DMS 273 (cell line): ENCODE data around the gene NUBP2.
A peak's percentile ranks its signal among the peaks of the same experiment; 100 is the strongest.

Experiments used
- DNase-seq: peaks from one replicate; lab custom pipeline; 2025; ENCODE audit not compliant: unreplicated experiment; lab: John Stamatoyannopoulos, UW

The NUBP2 gene

DNA sequence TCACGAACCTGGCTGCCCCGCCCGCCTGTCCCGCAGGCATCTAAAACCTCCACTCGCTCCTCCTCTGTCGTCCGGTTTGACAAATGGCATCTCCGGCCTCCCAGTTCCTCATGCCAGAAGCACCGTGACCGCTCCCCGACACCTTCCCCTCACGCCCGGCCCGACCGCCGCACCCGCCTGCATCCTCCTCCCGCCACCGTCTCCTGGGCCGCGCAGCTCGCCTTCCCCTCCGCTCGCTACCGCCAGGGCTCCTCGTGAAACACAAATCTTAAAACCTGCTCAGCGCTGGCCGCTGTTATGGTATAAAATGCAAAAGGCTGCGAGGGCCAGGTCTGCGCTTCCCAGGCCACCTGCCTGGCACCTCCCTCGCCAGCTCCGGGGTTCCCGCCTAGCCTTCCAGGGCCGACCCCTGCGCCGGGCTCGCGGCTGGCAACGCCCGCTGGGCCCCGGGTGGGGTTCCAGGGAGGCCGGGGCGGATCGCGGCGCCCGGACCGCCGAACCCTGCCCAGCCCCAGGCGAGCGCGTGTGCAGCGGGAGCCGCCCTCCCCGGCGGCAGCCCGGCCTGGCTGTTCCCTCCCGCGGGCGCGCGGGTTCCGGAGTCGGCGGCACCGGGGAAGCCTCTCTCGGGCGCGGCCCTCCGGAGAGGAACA is 877 bp upstream of the NUBP2 start:
- peak; percentile 79 for DNase-seq

- no peak for DNase-seq
Measured at GRCh38 chr16:1784977-1785845, 2.5 kb downstream of the NUBP2 start.

DNA sequence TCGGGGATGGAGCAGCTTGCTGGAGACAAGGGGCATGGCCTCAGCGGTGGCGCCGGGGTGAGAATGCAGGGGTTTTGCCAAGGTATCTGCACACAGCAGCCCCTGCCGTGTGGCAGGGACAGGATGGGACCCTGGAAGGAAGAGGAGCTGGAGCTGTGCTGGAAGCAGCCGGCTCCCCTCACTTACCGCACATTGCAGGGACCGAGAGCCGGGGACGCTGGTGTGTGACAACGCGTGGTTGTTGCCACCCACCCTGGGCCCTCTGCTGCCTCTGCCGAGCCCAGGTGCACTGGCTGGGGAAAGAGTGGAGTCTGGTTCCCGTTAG is 3.0 kb downstream of the NUBP2 start:
- no peak for DNase-seq

GRCh38 chr16:1786242-1787055 is 3.7 kb downstream of the NUBP2 start:
- DNase-seq: no peak

- DNase-seq: no peak
Measured at GRCh38 chr16:1787056-1787321, 4.2 kb downstream of the NUBP2 start.

GRCh38 chr16:1787322-1788094 is 4.7 kb downstream of the NUBP2 start:
- DNase-seq: no peak

DNA sequence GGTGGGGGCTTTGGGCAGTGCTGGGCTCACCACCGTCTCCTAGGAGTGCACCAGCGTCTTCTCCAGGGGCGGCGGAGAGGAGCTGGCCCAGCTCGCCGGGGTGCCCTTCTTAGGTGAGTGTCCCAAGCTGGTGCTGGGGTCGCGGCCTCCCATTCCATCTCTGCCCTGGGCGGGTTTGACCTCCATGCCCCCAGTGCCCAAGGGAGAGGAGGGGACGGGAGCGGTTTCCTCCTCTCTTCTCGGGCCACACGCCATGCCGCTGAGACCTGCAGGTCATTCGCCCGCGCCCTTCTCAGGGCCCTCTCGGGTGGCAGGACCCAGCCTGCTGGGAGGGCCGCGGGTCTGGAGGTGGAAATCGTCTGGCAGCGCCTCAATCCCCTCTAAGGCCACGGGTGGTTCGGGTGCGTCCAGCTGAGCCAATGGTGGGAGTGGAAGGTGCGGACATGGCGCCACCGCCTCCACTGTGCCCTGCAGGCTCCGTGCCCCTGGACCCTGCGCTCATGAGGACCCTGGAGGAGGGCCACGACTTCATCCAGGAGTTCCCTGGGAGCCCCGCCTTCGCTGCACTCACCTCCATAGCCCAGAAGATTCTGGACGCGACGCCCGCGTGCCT is 5.4 kb downstream of the NUBP2 start:
- DNase-seq: no peak

DNA sequence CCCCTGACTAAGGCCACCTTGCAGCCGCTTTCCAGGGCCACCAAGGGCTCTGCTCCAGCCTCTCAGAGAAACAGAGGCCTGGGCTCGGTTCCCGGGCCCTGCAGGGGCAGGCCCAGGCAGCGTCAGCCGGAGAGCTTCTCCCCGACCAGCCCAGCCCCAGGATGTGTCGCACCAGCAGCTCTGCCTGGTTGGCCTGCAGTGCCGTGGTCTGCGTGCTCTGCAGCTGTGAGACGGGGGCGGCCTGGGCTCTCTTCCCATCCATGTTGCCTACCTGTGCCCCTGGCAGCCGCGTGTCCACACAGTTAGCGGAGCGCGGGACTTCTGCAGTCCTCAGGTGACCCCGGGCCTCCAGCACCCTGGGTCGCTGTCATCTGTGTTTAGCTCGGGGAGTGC is 5.9 kb downstream of the NUBP2 start:
- no peak for DNase-seq

GRCh38 chr16:1789643-1790045 is 6.9 kb downstream of the NUBP2 start:
- no peak for DNase-seq

DNA sequence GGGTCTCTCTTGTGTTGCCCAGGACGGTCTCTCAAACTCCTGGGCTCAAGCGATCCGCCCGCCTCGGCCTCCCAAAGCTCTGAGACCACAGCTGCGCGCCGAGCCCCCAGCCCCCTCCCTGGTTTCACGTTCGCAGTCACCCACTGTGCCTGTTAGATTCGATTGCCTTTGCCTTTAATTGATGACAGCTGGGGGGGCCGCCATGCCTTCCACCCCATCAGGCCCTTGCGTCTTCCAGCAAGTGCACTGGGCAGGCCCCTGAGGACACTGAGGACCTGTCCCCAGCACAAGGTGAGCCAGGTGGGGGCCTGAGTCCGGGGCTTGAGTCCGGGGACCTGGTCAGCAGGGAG is 7.5 kb downstream of the NUBP2 start:
- no peak for DNase-seq

GRCh38 chr16:1790611-1791255 is 8.0 kb downstream of the NUBP2 start:
- no peak for DNase-seq

DNA sequence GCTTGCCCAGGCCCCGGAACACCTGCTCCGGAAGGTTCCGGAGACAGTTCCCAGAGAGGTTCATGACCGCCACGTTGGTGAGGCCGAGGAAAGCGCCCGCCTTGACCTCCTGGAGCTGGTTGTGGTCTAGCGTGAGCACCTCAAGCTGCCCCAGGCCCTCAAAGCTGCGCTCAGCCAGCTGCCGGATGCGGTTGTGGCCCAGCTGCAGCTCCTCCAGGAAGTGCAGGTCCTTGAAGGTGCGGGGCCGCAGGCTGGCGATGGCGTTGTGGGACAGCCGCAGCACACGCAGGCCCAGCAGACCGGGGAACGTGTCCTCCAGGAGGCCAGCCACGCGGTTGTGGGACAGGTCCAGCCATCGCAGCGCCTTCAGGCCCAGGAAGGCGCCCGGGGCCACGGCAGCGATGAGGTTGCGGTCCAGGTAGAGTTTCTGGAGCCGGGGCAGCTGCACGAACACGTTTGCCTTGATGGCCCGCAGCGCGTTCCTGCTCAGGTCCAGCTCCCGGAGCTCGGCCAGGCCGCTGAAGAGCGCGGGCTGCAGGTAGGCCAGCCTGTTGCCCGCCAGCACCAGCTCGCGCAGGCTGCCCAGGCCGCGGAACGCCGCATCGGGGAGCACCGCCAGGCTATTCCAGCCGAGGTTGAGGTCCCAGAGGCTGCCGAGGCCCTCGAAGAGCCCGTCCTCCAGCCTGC is 8.6 kb downstream of the NUBP2 start:
- no peak for DNase-seq

DNA sequence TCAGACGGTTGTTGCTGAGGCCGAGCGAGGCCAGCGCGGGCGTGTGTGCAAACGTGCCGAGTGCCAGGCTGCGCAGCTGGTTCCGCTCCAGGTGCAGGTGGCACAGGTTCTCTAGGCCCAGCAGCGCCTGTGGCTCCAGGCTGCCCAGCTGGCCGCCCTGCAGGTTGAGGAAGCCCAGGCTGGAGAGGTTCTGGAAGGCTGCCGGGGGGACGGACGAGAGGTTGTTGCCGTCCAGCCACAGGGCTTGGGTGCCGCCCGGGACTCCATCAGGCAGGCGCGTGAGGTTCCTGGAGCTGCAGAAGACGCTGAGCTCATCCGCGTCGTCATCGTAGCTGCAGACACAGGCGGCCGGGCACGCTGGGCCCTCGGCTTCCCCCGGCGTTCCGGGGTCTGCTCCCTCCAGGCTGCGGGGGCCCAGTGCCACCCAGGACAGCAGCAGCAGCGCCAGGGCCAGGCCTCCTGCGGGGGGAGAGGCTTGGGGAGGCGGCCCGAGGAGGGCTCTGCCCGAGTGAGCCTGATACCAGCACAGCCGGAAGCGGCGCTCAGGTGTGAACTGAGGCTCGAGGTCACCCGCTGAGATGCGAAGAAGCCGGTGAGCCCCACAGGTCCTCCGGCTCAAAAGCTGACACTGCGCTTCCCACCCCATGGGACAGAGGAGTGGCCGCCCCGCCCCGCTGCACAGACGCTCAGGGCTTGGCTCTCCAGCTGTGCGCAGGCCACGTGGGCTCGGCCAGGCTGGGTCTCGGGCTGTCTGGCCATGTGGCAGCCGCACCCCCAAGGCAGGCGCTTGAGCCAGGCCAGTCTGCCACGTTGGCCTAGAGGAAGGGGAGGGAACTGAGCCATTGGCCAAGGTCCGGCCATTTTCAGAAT is 9.4 kb downstream of the NUBP2 start:
- no peak for DNase-seq

- DNase-seq: no peak
Measured at GRCh38 chr16:1792836-1793577, 10.2 kb downstream of the NUBP2 start.

GRCh38 chr16:1793578-1794220 is 10.9 kb downstream of the NUBP2 start, which contains the start of gene IGFALS:
TSS of gene IGFALS (minus strand) at chr16:1793705. CDS start at chr16:1793652, 53 bp downstream.
- no peak for DNase-seq

DNA sequence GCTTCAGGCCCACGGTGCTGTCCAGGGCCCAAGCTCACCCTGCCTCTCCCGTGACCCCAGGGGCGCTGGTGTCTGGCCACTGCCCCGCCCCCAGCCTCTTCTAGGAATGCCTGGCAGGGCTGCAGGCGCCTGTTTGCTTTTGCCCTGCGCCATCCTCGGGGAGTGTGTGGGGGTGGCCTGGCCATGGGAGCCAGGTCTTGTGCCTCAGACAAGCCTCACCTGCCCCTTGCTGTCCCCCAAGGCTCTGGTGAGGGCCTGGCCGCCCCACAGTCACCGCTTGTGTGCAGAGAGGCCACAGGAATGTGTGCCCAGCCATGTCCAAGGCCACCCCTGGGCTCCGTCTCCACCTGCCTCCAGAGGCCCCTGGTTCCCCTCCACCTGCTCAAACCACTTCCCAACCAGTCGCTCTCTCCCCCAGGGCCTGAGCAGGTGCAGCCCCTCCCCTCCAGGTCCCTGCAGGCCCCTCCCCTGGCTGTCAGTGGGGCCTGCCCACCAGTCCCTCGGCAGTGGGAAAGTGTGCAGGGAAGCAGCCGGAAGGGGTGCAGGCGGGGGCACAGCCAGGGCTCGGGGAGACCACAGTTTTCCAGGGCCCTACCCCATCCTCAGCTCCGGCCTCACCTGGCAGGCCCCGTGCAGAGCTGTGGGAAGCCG is 11.6 kb downstream of the NUBP2 start:
- DNase-seq: no peak
